SK-N-SH treated with all-trans-retinoic acid at 6 μM for 48 hours (cell line): ENCODE results near the gene TMC4.
"Not testable (repeated sequence)": the region's sequence is repeated elsewhere in the genome, so short reads cannot be mapped to it uniquely, and the experiment has no call there.

Source experiments
- ATAC-seq: fragments of 200-7000 bp; cut with Tn5 transposase; 3 replicates; pipeline ENCODE4 v1.9.1; 2020; ENCODE audit warnings: mild to moderate bottlenecking, moderate library complexity
- ARNTL ChIP-seq: fragments of 450-650 bp; formaldehyde crosslinking; IDR thresholded peaks from 2 replicates; pipeline ENCODE4 v1.5.0; 2020; ENCODE audit warnings: low read depth, mild to moderate bottlenecking, moderate library complexity, borderline replicate concordance
- BACH2 ChIP-seq: fragments of 250-450 bp; sonication (Bioruptor Pico); IDR thresholded peaks from 2 replicates; pipeline ENCODE4 v1.9.0; 2021; ENCODE audit warnings: mild to moderate bottlenecking, borderline replicate concordance
- CSDC2 ChIP-seq: fragments of 250-450 bp; sonication (Bioruptor Pico); IDR thresholded peaks from 2 replicates; pipeline ENCODE4 v1.5.0; 2020; ENCODE audit warnings: mild to moderate bottlenecking, moderate library complexity
- ESRRG ChIP-seq: fragments of 250-450 bp; sonication (Bioruptor Pico); IDR thresholded peaks from 2 replicates; pipeline ENCODE4 v1.6.1; 2021; ENCODE audit warnings: mild to moderate bottlenecking
- GLIS3 ChIP-seq: fragments of 250-450 bp; sonication (Bioruptor Pico); IDR thresholded peaks from 2 replicates; pipeline ENCODE4 v1.5.0; 2020; ENCODE audit warnings: mild to moderate bottlenecking, moderate library complexity
- ISL1 ChIP-seq: fragments of 250-450 bp; sonication (Bioruptor Pico); IDR thresholded peaks from 2 replicates; pipeline ENCODE4 v2.1.2; 2022; ENCODE audit warnings: mild to moderate bottlenecking, moderate library complexity
- OSR1 ChIP-seq: fragments of 250-450 bp; sonication (Bioruptor Pico); IDR thresholded peaks from 2 replicates; pipeline ENCODE4 v1.8.0; 2022; ENCODE audit warnings: moderate library complexity, mild to moderate bottlenecking, inconsistent platforms
- PPARA ChIP-seq: fragments of 250-450 bp; sonication (Bioruptor Pico); IDR thresholded peaks from 2 replicates; pipeline ENCODE4 v1.5.0; 2020; ENCODE audit warnings: mild to moderate bottlenecking, borderline replicate concordance
- RARB ChIP-seq: fragments of 250-450 bp; sonication (Bioruptor Pico); IDR thresholded peaks from 2 replicates; pipeline ENCODE4 v1.8.0; 2021; ENCODE audit warnings: mild to moderate bottlenecking, moderate library complexity
- SNAI2 ChIP-seq: fragments of 250-450 bp; sonication (Bioruptor Pico); IDR thresholded peaks from 2 replicates; pipeline ENCODE4 v1.5.0; 2020; ENCODE audit warnings: mild to moderate bottlenecking, moderate library complexity
- TCF4 ChIP-seq: fragments of 250-450 bp; sonication (Bioruptor Pico); IDR thresholded peaks from 2 replicates; pipeline ENCODE4 v1.8.0; 2021; ENCODE audit warnings: mild to moderate bottlenecking, moderate library complexity, borderline replicate concordance
- TOX ChIP-seq: fragments of 250-450 bp; sonication (Bioruptor Pico); IDR thresholded peaks from 2 replicates; pipeline ENCODE4 v1.8.0; 2021; ENCODE audit warnings: mild to moderate bottlenecking, moderate library complexity, borderline replicate concordance
- ZFP3 ChIP-seq: fragments of 250-450 bp; sonication (Bioruptor Pico); IDR thresholded peaks from 2 replicates; pipeline ENCODE4 v1.5.0; 2020; ENCODE audit warnings: mild to moderate bottlenecking, moderate library complexity
- ZFP30 ChIP-seq: fragments of 450-650 bp; formaldehyde crosslinking; IDR thresholded peaks from 2 replicates; pipeline ENCODE4 v1.5.0; 2022; ENCODE audit warnings: mild to moderate bottlenecking, moderate library complexity
- ZNF565 ChIP-seq: fragments of 450-650 bp; formaldehyde crosslinking; conservative IDR thresholded peaks from 2 replicates; pipeline ENCODE4 v1.5.0; 2020; ENCODE audit warnings: low read depth, mild to moderate bottlenecking, moderate library complexity
- ZNF8 ChIP-seq: fragments of 450-650 bp; formaldehyde crosslinking; IDR thresholded peaks from 2 replicates; pipeline ENCODE4 v1.5.0; 2020; ENCODE audit warnings: mild to moderate bottlenecking, moderate library complexity
- TF ChIP-seq, protein P1 (sequence below): fragments of 250-450 bp; sonication (Bioruptor Pico); IDR thresholded peaks from 2 replicates; pipeline ENCODE4 v1.8.0; 2021; ENCODE audit warnings: low read depth, mild to moderate bottlenecking, moderate library complexity, borderline replicate concordance
- TF ChIP-seq, protein P2 (sequence below): fragments of 250-450 bp; sonication (Bioruptor Pico); IDR thresholded peaks from 2 replicates; pipeline ENCODE4 v1.8.0; 2020; ENCODE audit warnings: mild to moderate bottlenecking, moderate library complexity, borderline replicate concordance
- TF ChIP-seq, protein P3 (sequence below): fragments of 250-450 bp; sonication (Bioruptor Pico); IDR thresholded peaks from 2 replicates; pipeline ENCODE4 v1.5.1; 2020; ENCODE audit warnings: low read depth, mild to moderate bottlenecking, moderate library complexity
- TF ChIP-seq, protein P4 (sequence below): fragments of 250-450 bp; sonication (Bioruptor Pico); IDR thresholded peaks from 2 replicates; pipeline ENCODE4 v1.5.1; 2021; ENCODE audit warnings: mild to moderate bottlenecking, moderate library complexity

The TMC4 gene

DNA sequence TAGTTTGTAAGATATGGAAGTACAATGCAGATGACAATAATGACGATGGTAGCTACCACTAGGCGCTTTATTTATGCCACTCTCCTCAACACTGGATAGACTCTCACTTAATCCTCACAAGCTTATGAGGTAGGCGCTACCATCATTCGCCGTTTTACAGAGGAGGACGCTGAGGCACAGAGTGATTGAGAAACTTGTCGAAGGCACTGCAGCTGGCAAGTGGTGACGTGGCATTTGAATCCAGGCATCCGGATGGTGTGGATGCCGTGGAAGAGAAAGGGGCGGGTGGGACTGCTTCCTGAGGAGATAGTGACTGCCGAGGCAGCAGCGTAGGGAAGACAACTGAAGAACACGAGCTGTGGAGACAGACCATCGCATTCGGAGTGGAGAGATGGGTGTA lies 26.4 kb upstream of the TMC4 start (continued):
- TF ChIP-seq, protein P1, sequence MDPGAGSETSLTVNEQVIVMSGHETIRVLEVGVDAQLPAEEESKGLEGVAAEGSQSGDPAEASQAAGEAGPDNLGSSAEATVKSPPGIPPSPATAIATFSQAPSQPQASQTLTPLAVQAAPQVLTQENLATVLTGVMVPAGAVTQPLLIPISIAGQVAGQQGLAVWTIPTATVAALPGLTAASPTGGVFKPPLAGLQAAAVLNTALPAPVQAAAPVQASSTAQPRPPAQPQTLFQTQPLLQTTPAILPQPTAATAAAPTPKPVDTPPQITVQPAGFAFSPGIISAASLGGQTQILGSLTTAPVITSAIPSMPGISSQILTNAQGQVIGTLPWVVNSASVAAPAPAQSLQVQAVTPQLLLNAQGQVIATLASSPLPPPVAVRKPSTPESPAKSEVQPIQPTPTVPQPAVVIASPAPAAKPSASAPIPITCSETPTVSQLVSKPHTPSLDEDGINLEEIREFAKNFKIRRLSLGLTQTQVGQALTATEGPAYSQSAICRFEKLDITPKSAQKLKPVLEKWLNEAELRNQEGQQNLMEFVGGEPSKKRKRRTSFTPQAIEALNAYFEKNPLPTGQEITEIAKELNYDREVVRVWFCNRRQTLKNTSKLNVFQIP (CRISPR knock-in tag) = no peak
- TF ChIP-seq ISL1 (no peak), ZNF565 (CRISPR knock-in tag) (no peak), ESRRG (CRISPR knock-in tag) (no peak)
- TF ChIP-seq, protein P2, sequence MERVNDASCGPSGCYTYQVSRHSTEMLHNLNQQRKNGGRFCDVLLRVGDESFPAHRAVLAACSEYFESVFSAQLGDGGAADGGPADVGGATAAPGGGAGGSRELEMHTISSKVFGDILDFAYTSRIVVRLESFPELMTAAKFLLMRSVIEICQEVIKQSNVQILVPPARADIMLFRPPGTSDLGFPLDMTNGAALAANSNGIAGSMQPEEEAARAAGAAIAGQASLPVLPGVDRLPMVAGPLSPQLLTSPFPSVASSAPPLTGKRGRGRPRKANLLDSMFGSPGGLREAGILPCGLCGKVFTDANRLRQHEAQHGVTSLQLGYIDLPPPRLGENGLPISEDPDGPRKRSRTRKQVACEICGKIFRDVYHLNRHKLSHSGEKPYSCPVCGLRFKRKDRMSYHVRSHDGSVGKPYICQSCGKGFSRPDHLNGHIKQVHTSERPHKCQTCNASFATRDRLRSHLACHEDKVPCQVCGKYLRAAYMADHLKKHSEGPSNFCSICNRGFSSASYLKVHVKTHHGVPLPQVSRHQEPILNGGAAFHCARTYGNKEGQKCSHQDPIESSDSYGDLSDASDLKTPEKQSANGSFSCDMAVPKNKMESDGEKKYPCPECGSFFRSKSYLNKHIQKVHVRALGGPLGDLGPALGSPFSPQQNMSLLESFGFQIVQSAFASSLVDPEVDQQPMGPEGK (CRISPR knock-in tag) = no peak

DNA sequence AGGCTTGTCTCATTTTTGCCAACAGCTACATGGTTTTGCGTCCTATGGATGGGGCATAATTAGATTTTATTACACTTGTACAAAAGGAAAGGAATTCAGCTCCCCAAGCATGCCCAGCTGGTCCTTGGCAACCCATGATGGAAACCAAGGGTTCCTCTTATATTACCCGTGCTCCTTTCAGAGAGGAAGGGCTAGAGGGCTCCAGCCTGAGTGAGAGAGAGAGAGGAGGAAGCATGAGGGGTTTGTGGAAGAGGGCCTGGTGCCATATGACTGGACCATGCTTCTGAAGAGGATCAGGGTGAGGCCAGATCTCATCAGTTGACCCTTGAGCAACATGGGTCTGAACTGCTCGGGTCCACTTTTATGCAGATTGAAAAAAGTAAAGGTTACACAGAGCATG lies 24.2 kb upstream of the TMC4 start:
- TF ChIP-seq GLIS3 (CRISPR knock-in tag) = no peak
- TF ChIP-seq, protein P3, sequence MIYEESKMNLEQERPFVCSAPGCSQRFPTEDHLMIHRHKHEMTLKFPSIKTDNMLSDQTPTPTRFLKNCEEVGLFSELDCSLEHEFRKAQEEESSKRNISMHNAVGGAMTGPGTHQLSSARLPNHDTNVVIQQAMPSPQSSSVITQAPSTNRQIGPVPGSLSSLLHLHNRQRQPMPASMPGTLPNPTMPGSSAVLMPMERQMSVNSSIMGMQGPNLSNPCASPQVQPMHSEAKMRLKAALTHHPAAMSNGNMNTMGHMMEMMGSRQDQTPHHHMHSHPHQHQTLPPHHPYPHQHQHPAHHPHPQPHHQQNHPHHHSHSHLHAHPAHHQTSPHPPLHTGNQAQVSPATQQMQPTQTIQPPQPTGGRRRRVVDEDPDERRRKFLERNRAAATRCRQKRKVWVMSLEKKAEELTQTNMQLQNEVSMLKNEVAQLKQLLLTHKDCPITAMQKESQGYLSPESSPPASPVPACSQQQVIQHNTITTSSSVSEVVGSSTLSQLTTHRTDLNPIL (CRISPR knock-in tag) = no peak
- TF ChIP-seq, protein P2 (CRISPR knock-in tag) = no peak
- no peak for TF ChIP-seq ARNTL (CRISPR knock-in tag)
- no peak for TF ChIP-seq CSDC2
- TF ChIP-seq, protein P1 (CRISPR knock-in tag) = no peak
- TF ChIP-seq, protein P4, sequence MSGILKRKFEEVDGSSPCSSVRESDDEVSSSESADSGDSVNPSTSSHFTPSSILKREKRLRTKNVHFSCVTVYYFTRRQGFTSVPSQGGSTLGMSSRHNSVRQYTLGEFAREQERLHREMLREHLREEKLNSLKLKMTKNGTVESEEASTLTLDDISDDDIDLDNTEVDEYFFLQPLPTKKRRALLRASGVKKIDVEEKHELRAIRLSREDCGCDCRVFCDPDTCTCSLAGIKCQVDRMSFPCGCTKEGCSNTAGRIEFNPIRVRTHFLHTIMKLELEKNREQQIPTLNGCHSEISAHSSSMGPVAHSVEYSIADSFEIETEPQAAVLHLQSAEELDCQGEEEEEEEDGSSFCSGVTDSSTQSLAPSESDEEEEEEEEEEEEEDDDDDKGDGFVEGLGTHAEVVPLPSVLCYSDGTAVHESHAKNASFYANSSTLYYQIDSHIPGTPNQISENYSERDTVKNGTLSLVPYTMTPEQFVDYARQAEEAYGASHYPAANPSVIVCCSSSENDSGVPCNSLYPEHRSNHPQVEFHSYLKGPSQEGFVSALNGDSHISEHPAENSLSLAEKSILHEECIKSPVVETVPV (CRISPR knock-in tag) = no peak
- no peak for TF ChIP-seq BACH2
- TF ChIP-seq ZFP3 = no peak
- no peak for TF ChIP-seq ZNF565 (CRISPR knock-in tag)
- TF ChIP-seq ZNF8 (CRISPR knock-in tag) = no peak
- TF ChIP-seq PPARA (CRISPR knock-in tag) = no peak
- no peak for TF ChIP-seq ZFP30
- TF ChIP-seq RARB (CRISPR knock-in tag) = no peak
- TF ChIP-seq TOX (CRISPR knock-in tag) = no peak
- no peak for TF ChIP-seq ESRRG (CRISPR knock-in tag)
- TF ChIP-seq, all 23 proteins: peak for 0
- ATAC-seq = no peak

DNA sequence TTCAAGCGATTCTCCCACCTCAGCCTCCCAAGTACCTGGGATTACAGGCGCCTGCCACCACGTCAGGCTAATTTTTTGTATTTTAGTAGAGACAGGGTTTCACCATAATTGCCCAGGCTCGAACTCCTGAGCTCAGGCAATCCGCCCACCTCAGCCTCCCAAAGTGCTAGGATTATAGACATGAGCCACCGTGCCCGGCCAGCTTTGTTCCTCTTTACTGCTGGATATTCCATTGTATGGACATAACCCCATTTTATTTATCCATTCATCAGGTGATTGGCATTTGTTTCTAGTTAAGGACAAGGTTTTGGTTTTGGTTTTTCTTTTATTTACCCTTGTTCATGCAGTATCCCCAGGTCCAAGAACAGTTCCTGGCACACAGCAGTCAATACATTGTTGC lies 23.6 kb upstream of the TMC4 start:
- ATAC-seq = no peak
- TF ChIP-seq, protein P1 (CRISPR knock-in tag) = no peak
- TF ChIP-seq SNAI2 (CRISPR knock-in tag) (no peak), PPARA (CRISPR knock-in tag) (no peak), GLIS3 (CRISPR knock-in tag) (no peak), TCF4 (CRISPR knock-in tag) (no peak), ZNF8 (CRISPR knock-in tag) (no peak), RARB (CRISPR knock-in tag) (no peak), ISL1 (no peak), TOX (CRISPR knock-in tag) (no peak), ZFP30 (no peak), OSR1 (no peak), ZNF565 (CRISPR knock-in tag) (no peak)
- TF ChIP-seq, protein P3 (CRISPR knock-in tag) = no peak
- TF ChIP-seq, protein P2 (CRISPR knock-in tag) = no peak

DNA sequence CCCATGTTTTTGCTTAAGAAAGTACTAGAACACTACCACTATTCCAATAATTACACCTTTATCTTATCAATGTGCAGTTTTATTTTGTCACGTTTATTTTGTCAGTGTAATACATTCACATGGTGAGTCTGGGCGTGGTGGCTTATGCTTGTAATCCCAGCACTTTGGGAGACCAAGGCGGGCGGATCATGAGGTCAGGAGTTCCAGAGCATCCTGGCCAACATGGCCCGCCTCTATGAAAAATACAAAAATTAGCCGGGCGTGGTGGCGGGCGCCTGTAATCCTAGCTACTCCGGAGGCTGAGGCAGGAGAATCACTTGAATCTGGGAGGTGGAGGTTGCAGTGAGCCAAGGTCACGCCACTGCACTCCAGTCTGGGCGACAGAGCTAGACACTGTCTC lies 21.5 kb upstream of the TMC4 start:
- ATAC-seq = not testable (repeated sequence)
